ENCODE results near the gene OLFM2.

DNA sequence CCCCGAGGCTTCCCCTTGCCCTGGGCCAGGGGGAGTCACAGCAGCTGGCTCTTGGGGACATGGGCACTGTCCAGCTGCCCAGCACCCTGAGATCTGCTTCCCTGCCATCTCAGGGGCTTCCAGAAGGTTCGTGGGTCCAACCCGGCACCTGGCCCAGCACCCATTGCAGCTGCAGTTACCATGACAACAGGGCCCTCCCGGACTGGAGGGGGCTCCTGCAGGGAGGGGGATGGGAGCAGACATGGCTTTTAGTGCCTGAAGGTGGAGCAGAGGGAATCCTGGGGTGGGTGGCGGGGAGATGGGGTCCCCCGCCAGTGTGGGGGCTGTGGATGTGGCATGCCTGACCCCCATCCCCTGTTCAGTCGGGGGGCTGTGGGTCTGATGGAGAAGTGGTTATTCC, 86.5 kb downstream of the OLFM2 start:
- TF ChIP-seq, protein P1, sequence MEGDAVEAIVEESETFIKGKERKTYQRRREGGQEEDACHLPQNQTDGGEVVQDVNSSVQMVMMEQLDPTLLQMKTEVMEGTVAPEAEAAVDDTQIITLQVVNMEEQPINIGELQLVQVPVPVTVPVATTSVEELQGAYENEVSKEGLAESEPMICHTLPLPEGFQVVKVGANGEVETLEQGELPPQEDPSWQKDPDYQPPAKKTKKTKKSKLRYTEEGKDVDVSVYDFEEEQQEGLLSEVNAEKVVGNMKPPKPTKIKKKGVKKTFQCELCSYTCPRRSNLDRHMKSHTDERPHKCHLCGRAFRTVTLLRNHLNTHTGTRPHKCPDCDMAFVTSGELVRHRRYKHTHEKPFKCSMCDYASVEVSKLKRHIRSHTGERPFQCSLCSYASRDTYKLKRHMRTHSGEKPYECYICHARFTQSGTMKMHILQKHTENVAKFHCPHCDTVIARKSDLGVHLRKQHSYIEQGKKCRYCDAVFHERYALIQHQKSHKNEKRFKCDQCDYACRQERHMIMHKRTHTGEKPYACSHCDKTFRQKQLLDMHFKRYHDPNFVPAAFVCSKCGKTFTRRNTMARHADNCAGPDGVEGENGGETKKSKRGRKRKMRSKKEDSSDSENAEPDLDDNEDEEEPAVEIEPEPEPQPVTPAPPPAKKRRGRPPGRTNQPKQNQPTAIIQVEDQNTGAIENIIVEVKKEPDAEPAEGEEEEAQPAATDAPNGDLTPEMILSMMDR (IDR thresholded peaks at IDR 0.05): no peak
- no peak for TF ChIP-seq POLR2A (IDR thresholded peaks at IDR 0.05)

Data from suprapubic skin (tissue), 3 donors.